AG08395 (cell line): ENCODE results near the gene CDK5RAP3.
A peak's percentile ranks its signal among the peaks of the same experiment; 100 is the strongest.
"Not testable (repeated sequence)": the region's sequence is repeated elsewhere in the genome, so short reads cannot be mapped to it uniquely, and the experiment has no call there.

Experiments
- DNase-seq: peaks from one replicate; pipeline ENCODE4 v3.0.0; 2012; ENCODE audit warnings: mixed read lengths, low spot score

CDK5RAP3 gene

DNA sequence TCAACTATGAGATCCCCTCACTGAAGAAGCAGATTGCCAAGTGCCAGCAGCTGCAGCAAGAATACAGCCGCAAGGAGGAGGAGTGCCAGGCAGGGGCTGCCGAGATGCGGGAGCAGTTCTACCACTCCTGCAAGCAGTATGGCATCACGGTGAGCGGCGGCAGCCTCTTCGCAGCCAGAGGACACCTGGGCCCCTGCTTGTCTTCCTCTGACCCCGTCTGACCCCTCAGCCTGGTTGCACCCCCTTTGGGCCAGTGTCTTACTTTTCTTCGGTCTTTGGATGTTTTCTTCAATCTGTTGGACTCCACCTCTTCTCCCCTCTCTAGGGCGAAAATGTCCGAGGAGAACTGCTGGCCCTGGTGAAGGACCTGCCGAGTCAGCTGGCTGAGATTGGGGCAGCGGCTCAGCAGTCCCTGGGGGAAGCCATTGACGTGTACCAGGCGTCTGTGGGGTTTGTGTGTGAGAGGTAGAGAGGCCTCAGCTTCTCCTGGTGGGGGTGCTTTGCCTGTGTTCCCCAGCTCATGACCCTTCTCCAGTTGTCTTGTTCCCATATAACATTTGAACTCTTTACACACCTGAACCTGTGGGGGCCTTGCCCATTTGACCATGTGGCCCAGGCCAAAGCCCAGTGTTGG is 4.4 kb downstream of the CDK5RAP3 start:
- DNase-seq, result no peak

DNA sequence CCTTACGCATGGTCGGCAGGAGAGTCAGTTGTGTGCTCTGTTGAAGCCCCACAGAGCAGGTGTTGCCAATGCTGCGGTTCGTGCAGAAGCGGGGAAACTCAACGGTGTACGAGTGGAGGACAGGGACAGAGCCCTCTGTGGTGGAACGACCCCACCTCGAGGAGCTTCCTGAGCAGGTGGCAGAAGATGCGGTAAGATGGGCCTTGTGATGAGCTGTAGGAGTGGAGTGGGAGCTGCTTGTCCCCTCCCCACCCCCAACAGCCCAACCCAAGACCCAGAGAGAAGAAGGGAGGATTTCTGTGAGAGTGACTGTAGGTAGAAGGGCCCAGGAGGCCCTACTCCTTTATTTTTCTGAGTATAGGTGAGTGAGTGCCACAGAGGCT is 4.9 kb downstream of the CDK5RAP3 start:
- DNase-seq, result no peak

DNA sequence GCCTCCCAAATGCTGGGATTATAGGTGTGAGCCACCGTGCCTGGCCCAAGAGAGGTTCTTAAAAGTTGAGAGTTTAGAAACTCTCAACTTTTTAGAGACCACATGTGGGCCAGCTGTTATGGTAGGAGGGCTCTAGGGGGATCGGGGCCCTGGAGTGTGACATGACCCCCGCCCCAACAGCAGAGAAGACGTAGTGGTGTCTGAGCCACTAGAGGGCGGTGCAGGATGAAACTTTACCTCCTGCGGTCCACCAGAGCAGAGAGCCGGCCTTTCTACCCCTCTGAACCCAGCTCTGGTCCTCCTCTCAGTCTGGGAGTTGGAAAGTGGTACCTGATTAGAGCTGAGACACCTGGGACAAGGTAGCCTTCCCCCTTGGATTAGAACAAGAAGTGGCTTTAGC is 7.4 kb downstream of the CDK5RAP3 start:
- DNase-seq, result peak; percentile 87

DNA sequence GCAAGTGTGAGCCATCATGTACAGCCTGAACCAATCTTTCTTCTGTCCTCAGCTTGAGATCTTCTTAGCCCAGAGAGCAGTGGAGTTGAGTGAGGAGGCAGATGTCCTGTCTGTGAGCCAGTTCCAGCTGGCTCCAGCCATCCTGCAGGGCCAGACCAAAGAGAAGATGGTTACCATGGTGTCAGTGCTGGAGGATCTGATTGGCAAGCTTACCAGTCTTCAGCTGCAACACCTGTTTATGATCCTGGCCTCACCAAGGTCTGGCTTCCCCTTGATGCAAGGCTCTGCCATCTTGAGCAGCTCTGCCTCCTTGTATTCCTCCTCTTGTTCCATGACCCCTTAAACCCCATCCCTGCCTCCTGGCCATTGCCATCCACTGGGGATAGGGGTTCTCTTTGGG is 9.6 kb downstream of the CDK5RAP3 start:
- no peak for DNase-seq

DNA sequence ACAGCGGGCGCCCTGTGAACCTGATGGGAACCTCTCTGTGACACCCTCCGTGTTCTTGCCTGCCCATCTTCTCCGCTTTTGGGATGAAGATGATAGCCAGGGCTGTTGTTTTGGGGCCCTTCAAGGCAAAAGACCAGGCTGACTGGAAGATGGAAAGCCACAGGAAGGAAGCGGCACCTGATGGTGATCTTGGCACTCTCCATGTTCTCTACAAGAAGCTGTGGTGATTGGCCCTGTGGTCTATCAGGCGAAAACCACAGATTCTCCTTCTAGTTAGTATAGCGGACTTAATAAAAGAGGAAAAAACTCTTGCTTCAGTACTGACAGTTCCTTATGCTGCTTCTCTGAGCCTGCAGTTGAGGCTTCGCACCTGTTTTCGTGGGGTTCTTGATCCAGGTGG is 10.5 kb downstream of the CDK5RAP3 start:
- DNase-seq, result no peak

DNA sequence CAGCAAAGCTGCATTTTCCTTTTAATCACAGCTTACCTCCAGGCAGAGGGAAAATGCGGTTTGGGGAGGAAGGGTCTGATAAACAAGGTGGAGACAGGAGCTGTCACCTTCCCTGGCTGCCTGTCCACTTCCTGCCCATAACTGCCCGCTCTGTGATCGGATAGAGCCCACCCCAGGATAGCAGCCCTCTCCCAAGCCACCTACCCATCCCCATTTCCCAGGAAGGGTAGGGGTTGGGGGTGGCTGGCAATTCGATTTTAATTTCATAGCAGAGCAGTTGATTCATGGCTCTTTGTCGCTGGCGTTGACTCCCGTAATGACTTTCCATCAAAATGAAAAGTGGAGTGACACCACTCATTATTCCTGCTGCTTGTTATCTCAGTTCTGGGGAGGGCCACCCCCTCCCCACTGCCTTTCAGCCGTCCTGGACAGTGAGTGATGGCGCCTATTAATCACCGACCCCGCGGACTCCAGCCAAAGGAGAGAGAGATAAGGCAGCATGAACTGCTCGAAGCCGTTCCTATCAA is 11.2 kb downstream of the CDK5RAP3 start:
- DNase-seq, result no peak

DNA sequence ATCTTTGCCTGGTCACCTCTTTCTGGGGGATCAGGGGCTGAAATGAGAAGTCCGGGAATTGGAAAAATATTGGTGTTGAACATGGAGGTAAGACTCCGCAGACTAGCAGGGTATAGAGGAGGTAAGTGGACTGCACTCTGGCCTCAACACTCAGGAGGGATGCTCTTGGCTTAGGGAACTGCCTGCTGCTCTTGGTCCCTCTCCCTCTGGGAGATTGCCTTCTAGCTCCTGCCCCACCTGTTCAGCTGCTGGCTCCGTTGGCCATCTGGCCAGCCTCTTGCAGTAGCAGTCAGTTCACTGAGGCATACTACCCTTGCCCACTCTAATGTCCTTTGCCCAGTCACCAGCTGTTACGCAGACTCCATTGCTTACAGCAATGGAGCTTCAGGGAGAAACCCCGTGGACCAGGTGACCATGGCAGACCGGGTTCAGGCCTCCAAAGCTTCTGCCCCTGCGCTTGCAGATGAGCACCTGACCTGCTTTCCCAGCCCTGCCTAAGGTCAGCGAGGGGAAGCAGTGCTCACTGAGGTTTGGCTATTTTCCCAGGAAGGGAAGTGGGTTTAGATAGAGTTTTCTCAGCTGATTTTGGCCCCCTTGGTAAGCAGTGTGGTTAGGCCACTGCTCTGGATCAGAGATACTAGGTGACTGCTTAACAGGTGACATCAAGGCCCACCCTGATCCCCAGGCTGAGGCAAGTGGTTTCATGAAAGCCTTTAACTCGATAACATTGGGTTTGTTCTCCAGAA is 11.9 kb downstream of the CDK5RAP3 start:
- DNase-seq, result no peak

DNA sequence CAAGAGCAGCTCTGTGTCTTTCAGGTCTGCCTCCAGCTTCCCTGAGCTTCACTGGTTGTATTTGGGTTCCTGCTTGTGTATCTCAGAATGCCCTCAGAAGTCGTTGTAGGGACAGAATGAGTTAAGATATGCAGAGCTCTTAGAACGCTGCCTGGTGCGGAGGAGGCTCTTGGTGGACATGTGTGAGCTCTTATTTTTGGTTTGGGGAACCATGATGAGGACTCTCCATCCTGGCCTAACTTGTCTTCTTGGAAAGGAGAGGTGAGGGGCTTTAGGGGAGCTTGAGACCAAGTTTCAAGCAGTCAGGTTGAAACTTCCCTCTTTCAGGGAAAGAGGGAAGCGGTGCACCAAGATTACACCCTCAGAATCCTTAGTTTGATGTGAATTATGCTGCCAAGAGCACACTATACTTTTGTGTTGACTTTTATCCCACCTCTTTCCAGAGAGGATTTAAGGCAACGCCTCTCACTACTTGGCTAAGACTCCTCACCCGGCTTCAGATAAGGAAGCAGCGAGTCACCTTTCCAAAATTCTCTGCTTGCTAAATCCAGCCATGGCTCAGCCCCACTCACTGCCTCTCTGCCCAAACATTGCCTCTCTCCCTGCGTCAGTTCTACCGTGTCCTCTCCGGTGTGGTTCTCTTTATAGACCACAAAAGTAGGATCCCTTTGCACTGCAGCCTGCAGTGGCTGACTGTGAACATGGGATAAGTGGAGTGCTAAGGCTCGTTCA is 12.7 kb downstream of the CDK5RAP3 start:
- DNase-seq, result no peak

DNA sequence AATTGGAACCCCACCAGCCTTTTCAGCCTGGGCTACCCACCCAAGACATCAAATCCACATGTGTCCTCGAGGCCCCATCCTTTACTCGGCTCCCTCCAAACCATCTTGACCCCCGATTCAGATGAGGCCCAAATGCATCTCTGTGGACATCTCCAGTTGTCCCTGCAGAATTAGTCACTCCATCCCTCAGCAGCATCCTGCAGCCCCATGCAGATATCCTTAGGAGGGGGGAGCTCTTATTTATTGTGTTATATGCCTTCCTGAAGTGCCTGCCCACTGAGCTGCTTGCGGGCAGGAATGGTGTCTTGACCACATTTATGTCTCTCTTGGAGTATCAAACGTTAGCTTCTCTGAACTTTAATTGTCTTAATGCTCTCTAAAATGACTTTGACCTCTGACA is 15.6 kb downstream of the CDK5RAP3 start:
- no peak for DNase-seq

DNA sequence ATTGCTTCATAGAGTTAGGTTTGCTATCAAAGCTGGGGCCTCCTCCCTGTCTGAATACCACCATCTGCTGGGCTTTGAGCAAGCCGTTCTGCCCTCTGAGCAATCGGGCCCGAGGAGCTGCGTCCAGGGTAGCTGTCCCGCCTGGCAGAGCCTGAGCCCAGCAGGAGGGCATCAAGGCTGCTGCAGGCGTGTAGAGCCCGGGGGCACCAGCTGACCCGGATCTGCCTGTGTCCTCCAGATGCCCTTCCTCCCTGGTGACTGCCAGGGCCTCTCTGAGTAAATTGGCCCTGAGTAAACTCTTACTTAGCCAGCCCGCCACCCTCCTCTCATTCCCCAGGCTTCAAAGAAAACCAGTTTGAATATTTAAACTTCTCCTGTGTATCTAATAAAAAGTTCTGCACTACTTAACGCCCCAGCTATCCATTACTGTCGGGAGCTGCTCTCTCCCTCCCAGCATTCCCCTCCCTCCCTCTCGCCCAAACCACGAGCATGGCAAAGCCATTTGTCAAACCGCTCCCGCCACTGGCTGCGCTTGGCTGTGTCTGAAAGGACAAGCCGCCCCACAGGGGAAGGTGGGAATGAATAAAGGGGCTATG is 16.4 kb downstream of the CDK5RAP3 start:
- DNase-seq, result peak; percentile 41

DNA sequence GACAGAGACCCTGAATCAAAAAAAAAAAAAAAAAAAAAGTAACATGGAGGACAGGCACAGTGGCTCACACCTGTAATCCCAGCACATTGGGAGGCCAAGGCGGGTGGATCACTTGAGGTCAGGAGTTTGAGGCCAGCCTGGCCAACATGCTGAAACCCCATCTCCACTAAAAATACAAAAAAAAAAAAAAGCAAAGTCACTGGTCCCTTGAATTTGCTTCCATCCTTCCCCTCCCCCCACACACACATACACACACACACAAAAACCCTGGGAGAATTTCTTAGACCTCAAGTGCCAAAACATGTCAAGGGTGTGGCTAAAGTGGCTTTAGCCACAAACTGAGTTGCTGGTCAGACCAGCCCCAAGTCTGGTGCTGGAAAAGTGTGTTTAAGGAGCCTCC is 17.5 kb downstream of the CDK5RAP3 start:
- DNase-seq, result not testable (repeated sequence)

DNA sequence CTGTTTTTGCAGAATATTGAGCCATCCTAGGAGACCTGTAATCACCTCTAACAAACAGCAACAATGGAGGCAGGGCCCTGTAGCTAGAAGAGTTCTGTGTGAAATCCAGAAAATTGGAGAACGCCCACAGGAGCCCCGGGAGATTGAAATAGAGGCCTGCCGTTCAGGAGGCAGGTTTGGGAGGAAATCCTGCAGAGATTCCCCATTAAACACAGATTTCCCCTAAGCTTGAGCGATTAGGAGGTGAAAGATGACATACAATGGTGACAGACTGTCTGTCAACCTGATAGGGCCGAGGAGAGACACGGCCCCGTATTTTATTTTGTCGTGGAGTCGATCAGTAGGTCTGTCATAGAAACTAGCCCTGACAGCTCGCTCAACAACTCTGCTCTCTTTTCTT is 18.2 kb downstream of the CDK5RAP3 start:
- DNase-seq, result no peak

DNA sequence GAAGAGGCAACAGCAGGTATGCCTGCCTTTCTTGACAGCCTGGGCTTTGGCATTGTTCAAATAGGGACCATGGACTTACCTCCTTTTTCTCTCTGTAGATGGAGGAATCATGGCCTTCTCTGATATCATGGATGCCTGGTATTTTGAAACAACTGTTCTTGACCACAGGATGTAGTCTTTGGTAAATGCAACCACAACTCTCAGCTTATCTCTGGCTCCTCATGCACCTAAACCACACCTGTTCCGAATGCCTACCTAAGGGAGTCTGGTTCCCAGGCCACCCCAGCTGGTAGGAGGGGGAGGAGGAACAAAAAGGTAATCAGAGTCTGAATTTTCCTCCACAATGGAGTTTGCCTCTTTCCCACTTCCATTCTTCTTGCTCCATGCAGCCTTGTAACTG is 18.8 kb downstream of the CDK5RAP3 start:
- no peak for DNase-seq

DNA sequence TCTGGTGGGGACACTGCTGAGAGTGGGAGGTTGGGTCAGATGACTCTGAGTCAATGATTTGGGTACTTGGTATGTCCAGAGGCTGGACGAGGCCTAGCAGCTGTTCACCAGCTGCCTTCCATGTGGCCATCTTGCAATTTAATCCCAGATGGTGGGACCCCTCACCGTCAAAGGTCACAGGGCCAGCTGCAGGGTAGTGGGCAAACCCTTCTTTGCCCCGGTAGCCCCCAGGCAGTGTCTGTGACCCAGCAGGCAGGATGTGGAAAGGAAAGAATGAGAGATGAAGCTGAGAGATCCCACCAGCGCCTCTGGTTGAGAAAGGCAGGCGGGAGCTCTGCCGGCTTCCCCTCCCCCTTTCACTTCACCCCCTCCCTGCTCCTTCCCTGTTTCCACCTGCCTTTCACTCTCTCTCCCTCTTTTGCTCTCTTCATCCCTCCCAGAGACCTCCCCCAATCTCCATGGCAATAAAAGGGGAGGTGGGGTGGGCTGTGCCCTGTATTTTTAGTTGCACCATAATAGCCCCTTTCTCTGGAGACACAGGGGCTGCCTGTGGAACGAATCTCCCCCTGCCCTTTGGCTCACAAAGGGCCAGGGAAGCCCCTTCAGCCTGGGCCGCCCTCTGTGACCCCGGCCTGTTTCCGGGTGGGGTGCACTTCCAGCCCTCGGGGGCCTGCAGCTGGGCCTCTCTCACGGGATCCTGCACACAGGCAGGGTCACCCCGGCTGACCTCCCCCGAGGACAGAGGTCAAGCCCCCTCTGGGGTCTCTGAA is 20.2 kb downstream of the CDK5RAP3 start:
- DNase-seq, result no peak

DNA sequence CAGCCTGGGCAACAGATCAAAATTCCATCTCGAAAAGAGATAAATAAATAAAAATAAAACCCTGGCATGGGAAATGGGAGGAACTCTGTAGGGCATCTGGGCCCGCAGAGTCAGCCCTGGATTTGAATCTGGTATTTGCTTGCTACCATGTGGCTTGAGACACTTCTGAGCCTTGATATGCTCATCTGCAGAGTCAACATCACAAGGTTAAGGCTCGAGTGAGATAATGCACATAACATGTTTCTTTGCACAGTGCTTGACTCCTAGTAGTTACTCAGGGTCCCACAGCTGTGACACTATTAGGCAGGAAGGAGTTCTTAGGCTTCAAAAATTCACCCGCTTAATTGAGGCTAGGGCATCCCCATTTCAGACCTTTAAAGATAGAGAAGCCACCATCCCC is 21.3 kb downstream of the CDK5RAP3 start:
- DNase-seq, result no peak

DNA sequence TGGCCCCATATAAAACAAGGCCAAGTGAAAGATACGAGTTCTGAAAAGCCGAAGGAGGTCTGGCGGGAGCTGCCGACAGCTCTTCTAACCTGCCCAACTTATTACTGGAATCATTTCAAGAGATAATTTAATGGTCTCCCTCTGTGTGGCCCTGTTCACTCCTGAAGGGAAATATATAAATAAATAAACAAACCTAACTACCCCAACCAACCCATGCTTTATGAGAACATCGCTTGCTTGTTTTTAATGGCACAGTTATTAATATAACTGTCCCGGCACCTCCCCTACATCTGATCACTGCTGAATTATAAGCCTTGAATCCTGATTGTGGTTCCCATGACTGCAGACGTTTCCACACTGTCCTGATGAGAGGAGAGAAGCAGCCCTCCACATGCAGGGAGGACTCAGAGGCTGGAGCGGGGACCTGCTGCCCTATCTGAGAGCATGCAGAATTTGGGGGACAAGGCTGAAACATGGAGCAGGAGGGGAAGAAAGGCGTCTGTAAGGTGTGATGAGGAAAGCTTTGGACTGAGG is 22.2 kb downstream of the CDK5RAP3 start:
- DNase-seq, result no peak

DNA sequence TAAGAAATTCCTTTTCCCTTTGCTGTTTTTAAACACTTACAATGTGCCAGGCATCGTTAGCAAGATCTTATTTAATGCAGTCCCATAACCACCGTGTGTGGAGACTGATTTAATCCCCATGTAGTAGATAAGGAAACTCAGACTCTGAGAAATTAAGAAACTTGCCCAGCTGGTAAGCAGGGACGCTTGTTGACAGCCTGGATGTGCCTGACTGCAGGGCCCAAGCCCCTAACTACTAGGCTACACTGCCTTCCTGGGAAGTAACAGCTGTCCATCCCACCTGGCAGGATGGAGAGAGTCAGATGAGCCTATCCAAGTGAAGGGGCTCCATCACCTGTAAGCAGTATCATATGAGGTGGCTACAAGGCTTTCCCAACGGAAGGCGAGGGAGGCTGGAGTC is 23.1 kb downstream of the CDK5RAP3 start:
- no peak for DNase-seq

DNA sequence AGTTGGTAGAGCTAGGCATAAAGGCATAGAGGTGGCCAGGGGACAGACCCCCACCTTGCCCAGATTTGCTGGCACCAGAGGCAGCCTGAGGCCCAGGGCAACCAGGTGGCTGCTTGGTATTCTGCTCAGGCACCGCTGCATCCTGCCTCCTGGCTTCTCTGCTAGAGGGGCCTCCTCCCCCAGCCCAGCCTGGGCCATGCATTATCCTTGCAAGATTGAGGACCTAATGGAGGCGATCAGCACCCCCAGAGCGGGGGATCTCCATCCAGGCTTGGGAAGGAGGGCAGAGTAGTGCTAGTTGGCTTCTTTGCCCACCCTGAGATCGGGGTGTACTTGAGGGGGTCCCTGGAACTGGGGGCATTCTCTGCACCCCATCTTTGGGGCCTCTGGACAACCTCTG is 23.8 kb downstream of the CDK5RAP3 start:
- no peak for DNase-seq

DNA sequence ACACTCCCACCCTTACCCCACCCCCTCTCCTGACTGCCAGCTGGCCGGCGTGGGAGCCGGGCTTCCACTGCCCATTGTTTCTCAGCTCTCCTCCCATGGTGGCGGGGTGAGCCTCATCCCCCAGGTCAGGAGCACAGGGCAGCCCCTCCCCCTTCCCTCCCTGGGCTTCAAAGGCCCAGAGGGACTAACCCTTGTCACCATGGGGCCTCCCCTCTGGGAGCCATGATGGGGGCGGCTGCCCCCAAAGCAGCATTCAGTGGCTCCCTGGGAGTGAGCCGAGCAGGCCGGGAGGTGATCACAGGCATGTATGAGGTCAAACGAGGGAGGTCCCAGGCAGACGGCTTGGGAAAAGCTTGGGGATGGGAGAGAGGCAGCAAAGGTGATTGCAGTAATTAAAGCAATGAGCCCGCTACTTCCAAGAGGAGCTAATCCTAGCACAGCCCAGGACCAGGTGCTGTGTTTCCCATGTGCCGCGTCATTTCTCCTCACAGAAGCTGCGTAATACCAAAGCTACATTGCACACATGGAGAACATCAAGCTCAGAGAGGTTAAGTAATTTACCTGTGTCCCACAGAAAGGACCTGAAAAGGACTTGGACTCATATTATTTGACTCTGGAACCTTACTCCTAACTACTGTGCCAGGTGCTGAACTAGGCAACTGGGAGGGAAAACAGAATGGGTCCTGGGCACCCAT is 24.5 kb downstream of the CDK5RAP3 start:
- DNase-seq, result no peak

DNA sequence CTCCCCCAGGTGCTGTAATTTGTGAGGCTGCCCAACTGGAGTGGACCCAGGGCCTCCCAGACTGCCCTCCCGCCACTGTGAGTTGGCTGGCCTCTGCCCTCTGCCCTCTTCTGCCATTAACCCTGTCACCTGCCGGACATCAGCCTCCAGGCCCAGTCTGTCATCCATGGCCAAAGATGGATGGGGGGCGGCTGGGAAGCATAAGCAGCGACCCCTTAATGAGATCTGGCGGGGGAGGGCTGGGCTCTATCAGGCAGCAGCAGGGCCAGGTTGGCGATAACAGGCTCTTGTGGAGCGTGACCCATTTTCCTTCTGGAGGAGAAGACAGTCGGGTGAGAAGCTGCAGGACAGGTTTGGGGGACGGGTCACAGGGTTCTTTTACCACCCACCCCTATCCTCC is 25.3 kb downstream of the CDK5RAP3 start:
- no peak for DNase-seq

DNA sequence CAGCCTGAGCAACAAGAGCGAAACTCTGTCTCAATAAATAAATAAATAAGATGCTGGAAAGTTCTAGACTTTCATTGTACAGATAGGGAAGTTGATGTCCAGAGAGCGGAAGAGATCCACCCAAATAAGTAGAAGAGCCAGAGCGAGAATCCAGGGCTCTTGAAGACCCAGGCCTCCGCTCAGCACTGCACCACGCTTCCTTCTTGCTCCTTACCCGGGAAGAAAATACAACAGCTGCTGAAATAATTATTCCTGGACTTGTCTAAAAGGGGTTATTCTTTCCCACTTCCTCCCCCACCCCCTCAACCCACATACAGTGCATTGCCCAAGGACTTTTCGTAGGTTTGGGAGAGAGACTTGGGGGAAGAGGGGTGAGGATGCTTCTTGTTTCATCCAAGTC is 26.7 kb downstream of the CDK5RAP3 start:
- DNase-seq, result no peak
